DMS153 treated with DMSO at 0.1 percent for 48 hours (cell line): ENCODE measurements around the gene ZNF835.

Experiments
- DNase-seq: peaks from one replicate; lab custom pipeline; 2025; ENCODE audit not compliant: unreplicated experiment; lab: John Stamatoyannopoulos, UW

The ZNF835 gene

GRCh38 chr19:56663931-56664500, 7.5 kb downstream of the ZNF835 start:
- no peak for DNase-seq

DNA sequence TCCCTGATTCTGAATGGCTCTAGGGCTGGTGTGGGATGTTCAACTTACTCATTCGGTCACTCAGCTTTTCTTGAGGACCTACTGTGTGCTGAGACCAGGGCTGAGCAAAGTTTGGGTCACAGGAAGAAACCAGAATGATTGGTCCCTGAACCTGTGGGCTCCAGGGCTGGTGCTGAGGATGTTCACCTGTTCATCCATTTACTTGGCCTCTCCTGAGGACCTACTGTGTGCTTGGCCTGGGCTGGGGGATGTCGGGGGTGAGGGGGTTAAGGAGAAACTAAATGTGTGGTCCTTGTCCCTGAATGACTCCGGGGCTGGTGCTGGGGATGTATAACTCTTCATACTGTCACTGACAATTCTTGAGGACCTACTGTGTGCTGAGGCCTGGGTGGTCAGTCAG, 10.3 kb downstream of the ZNF835 start:
- no peak for DNase-seq

GRCh38 chr19:56660381-56661107, 11.0 kb downstream of the ZNF835 start:
- DNase-seq, result no peak

GRCh38 chr19:56654151-56654550, 17.4 kb downstream of the ZNF835 start:
- DNase-seq, result no peak

DNA sequence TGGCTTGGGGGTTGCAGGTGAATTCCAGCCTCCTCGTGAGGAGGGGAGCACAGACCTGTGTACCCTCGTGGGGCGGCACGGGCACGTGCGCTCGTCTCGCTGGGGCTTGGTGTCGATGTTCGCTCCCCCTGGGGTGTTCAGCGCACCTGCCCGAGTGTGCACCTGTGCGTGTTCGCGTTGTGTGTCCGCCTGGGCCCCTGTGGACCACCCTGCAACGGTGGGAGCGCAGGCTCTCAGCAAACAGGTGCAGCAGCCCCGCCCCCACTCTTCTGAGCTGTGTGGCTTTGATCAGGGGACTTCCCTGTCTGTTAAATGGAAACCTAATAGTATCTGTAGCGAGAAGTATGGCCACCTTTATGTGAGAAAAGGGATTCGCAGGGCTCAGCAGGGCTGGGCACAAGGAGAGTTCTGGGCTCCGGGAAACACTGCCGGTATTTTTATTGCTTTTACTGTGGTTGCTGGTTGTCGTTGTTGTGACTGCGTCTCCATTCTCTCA, 28.0 kb downstream of the ZNF835 start:
- DNase-seq, result no peak

DNA sequence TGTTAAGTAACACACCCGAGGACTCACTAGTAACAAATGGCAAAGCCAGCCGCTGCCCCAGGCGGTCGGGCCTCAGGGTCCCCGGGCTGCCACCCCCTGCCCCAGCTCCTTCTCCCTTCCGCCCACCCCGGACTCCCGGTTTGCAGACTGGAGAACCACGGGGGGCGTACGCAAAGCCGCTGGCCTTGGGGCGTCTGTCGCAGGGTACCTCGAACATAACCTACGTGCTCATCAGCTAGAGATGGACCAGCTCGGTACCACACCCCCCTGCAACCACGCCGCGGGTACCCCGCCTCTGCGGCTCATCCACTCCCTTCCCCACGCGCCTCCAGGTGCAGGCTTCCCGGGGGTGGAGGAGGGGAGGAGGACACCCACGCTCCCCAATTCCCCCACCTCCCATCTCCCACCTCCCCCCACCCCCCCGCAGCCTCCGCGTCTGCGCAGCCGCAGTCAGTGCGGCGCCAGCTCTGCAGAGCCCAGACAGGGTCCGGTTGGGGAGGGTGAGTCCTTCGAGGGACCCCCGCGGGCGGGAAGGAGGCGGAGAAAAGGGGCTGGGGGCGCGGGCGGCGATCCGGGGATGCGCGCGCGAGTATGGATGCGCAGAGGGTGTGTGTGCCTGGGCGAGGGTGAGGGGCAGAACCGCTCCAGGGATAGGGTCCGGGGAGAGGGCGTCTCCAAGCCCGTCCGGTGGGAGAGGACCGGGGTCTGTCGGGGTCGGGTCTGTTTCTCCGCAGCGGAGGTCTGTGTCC, 28.7 kb downstream of the ZNF835 start, which contains the start of gene SMIM17:
Gene SMIM17, plus strand, starts transcription at position 449 of the 749 bp plus-strand sequence. CDS start 2,509 bp downstream, outside the sequence.
- DNase-seq, result no peak

- DNase-seq, result no peak
Measured at GRCh38 chr19:56639217-56639616, 32.3 kb downstream of the ZNF835 start.

DNA sequence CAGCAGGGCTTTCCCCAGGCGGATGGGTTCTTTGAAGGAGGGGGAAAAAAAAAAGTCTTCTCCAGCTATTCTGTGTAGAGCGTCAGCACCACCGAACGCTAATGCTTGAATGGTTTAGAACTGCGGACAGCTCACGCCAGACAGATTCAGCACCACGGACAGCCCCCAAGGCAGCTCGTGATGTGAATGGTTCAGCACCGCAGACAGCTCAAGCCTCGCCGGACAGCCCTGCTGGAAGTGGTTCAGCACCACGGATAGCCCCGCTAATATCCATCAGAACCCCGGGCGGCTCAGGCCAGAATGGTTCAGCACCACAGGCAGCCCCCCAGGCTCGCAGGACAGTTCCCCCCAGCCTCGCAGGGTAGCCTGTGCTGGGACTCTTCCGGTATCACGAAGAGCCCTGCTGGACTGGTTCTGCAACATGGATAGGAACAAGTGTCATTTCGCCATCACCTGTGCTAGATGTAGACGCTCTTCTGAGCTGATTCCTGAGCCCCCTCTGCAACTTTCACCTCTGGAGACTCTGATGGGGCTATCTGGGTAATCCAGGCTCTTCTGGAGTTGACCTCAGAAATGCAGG, 33.5 kb downstream of the ZNF835 start:
- DNase-seq, result no peak

- no peak for DNase-seq
Measured at GRCh38 chr19:56633021-56633420, 38.5 kb downstream of the ZNF835 start.

DNA sequence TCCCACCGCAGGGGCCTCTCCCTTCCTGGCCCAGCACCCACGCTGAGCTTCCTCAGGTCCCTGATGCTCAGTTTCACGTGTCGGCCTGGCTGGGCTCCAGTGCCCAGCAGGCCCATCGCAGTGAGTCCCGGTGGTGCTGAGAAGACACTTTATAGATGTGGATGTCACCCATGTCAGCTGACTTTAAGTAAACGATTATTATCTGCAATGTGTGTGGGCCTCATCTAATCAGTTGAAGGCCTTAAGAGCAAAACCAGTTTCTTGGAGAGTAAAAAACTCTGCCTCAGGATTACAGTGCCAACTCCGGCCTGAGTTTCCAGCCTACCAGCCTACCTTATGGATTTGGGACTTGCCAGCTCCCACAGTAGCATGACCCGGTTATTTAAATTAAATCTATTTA, 45.8 kb downstream of the ZNF835 start:
- DNase-seq, result no peak

GRCh38 chr19:56623006-56623405, 48.6 kb downstream of the ZNF835 start:
- no peak for DNase-seq

DNA sequence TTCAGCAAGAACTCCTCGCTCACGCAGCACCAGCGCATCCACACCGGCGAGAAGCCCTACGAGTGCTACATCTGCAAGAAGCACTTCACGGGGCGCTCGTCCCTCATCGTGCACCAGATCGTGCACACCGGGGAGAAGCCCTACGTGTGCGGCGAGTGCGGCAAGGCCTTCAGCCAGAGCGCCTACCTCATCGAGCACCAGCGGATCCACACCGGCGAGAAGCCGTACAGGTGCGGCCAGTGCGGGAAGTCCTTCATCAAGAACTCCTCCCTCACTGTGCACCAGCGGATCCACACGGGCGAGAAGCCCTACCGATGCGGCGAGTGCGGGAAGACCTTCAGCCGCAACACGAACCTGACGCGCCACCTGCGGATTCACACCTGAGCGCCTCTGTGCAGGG, 49.2 kb downstream of the ZNF835 start:
- no peak for DNase-seq

GRCh38 chr19:56619121-56619520, 52.4 kb downstream of the ZNF835 start:
- DNase-seq, result no peak

DNA sequence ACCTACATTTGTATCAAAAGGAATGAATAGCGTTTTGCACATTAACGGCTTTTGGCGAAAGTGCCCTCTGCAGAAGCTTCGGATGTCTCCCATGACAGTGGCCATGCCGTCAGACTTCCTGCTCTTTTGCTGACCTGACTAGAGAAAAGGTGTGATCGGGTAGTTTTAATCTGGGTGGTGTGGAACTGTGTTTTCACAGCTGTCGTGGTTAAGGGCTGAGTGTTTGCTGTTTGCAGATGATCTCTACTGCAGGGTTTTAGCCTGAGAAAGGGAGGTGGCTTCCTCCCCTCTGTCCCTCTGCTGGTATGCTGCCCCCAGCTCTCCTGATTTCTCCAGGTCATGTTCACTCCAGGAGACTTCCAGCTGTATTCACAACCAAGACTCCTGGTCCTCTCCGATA, 54.0 kb downstream of the ZNF835 start:
- no peak for DNase-seq

DNA sequence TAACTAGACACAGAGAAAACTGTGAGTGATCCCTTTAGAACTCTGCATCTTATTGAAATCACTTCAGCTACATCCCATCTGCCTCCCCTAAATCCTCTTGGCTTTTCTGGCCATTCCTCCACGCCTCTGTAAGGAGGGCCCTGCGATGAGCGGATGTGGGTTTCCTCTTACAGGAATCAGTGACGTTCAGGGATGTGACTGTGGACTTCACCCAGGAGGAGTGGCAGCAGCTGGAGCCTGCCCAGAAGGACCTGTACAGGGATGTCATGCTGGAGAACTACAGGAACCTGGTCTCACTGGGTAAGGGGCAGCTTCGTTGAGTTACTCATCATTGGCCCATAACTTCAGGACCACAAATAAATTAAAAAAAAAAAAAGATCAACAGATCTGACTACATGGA, 57.9 kb downstream of the ZNF835 start:
- no peak for DNase-seq

GRCh38 chr19:56612737-56613136, 58.8 kb downstream of the ZNF835 start:
- DNase-seq, result no peak
